Motor neuron (in vitro differentiated cells): Measurements from ENCODE around the gene PLCD4. TPM values are rescaled to one million over a fixed set of nuclear protein-coding genes. Genes with fewer than 3 reads are reported as not detected.

Experiments
- ATAC-seq, 8 experiments: fragments of 200-7000 bp; cut with Tn5 transposase; replicated peaks in 6 of 8; 2 replicates each; pipeline ENCODE4 v1.8.0; 2021; ENCODE audit warnings: mild to moderate bottlenecking in 8 of 8, moderate library complexity in 8 of 8
- H3K27ac ChIP-seq, 2 donors: fragments of 250-450 bp; sonication (Bioruptor Pico); 2 replicates each; pipeline ENCODE4 v1.9.0; 2021; ENCODE audit warnings: antibody characterized with exemption in 2 of 2, mild to moderate bottlenecking in 2 of 2, moderate library complexity in 1 of 2
- H3K4me1 ChIP-seq, 2 donors: fragments of 250-450 bp; sonication (Bioruptor Pico); replicated peaks in 1 of 2; 2 replicates each; pipeline ENCODE4 v1.6.1; 2021; ENCODE audit warnings: antibody characterized with exemption in 2 of 2, mild to moderate bottlenecking in 2 of 2, moderate library complexity in 1 of 2
- H3K4me3 ChIP-seq, 5 donors: fragments of 250-450 bp; sonication (Bioruptor Pico); 2 replicates each; pipeline ENCODE4 v1.9.0; 2021; ENCODE audit warnings: antibody characterized with exemption in 5 of 5, mild to moderate bottlenecking in 5 of 5, moderate library complexity in 4 of 5
- WGBS, 10 experiments: fragments of 450-650 bp; shearing (Covaris generic); methylation state at CpG; one replicate each; pipeline ENCODE4 v1.0.0; 2022; 5-methylcytosine and 5-hydroxymethylcytosine counted together
- in situ Hi-C, 9 experiments: fragments of 400-800 bp; cut with MboI; loops; one replicate each; pipeline ENCODE4 v1.15.0; 2021; ENCODE audit warnings: low sequenced_read_pairs in 9 of 9, low pct_unique_long_range_greater_than_20kb in 2 of 9; ENCODE audit not compliant: unreplicated experiment in 9 of 9
- total RNA-seq, 8 experiments: library from RNA; unstranded; fragments of 300-600 nt; gene quantifications; 2 replicates each; pipeline versions ENCODE4 v1.2.3 to v1.2.4, GENCODE V29; 2022

PLCD4 gene
- 10 to 100 TPM in 3 of 8 experiments, 1 to 10 TPM in 4, under 1 TPM in 1; 0.54 to 14.7 (median 5.4) TPM for total RNA-seq

DNA sequence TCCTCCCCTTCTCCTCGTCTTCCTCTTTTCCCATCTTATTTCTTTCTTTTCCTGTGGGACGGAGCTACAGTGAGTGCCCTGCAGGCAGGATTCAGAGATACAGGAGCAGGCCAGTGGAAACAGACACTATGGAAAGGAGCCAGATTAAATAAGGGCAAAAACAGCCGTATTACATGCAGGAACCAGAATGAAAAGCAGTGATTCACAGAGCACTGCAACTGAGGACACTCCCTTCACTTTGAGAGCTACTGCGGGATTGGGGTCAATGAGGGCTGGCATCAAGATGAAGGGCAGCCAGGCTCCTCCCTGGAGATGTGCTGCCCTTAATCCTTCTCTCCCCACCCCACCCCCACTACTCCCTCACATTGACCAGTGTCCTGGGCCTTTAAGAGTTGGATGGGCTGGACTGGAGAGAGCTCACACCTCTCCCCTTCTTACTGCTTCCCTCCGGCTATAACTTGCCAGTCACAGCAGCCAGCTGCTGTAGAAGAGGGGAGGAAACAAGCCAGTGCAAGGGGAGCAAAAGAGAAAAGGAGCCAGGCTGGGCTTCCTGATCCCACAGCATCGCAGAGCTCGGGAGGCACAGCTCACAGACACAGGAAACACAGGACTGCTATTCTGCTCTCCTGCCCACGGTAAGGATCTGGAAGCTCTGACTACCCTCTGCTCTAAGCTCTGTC is at the start of gene PLCD4:
TSS of gene PLCD4 (plus strand) at position 464 of the 680 bp plus-strand sequence. CDS start 7,841 bp downstream, outside the sequence.
- Histone ChIP-seq H3K27ac (peak within 1 kb of the TSS in 1 of 2 donors; percentile 19), H3K4me1 (peaks cover 5 to 9% of the 10 kb centered on the region in 2 donors), H3K4me3 (peak within 1 kb of the TSS in 3 of 5 donors; percentile 2 to 15 (median 8))
- ATAC-seq, result peak; percentile 86 to 96 (median 93)
- in situ Hi-C loops, result no loop called here
- 0 to 75% (median 10%) methylated on average over 2 to 6 of the region's 8 CpGs; no CpG with 5 or more reads in 2 of the 10 experiments for WGBS, 10 experiments

DNA sequence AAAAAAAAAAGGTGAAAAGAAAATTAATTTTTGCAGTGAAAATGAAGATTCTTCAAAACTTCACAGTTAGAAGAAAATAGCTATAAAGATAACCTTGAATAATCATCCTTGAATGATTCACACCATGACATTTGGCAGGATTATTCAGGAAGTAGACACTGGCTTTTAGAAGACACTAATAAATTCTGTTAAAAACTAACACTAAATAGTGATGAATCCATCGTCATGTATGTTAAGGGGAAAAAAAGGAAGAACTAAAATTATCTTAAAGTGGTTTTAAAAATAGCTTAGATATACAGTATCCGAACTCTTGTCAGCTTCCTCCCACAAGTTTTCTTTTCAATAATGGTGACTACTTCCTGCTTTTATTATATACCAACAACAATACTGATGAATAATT is 49.8 kb upstream of the PLCD4 start:
- no peak overlapping the region for H3K27ac ChIP-seq
- WGBS, 10 experiments, result 62 to 100% (median 90%) methylated on average over 2 of the region's 2 CpGs
- ATAC-seq, result no peak
- in situ Hi-C loops, result no loop called here
- no peaks in the 10 kb centered on the region for H3K4me1 ChIP-seq
- H3K4me3 ChIP-seq, result no peak overlapping the region

DNA sequence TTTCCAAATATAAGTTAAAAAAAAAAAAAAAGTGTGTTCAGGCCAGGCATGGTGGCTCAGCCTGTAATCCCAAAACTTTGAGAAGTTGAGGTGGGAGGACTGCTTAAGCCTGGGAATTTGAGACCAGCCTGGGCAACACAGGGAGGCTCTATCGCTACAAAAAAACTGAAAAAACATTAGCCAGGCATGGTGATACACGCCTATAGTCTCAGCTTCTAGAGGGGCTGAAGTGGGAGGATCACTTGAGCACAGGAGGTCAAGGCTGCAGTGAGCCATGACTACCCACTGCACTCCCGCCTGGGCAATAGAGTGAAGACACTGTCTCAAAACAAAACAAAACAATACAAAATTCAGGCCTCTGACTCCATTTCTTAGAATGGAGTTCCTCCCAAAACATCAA is 48.7 kb upstream of the PLCD4 start:
- no peak overlapping the region for H3K4me3 ChIP-seq
- no peaks in the 10 kb centered on the region for H3K4me1 ChIP-seq
- no peak overlapping the region for H3K27ac ChIP-seq
- no peak for ATAC-seq
- WGBS, 10 experiments, result 91 to 100% (median 100%) methylated on average over 1 to 3 of the region's 3 CpGs; no CpG with 5 or more reads in 4 of the 10 experiments
- in situ Hi-C loops, result no loop called here

DNA sequence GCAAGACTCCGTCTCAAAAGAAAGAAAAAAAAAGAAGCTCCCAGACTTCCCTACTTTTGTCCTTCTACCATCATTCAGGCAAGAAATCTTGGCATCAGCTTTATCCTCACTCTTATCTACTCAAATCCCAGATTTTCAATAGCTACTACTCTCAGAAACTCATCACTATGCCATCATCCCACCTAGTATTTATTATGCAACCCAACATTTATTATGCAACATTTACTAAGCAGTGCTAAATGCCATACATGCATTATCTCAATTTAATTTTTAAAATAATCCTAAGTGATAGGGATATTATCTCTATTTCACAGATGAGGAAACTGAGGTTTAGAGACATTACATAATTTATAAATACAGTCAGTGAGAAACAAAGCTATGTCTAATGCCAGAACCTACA is 43.6 kb upstream of the PLCD4 start:
- WGBS, 10 experiments, result 100% methylated on average over 1 of the region's 1 CpG; no CpG with 5 or more reads in 8 of the 10 experiments
- no peak for ATAC-seq
- in situ Hi-C loops, result no loop called here
- H3K4me3 ChIP-seq, result no peak overlapping the region
- H3K27ac ChIP-seq, result no peak overlapping the region
- H3K4me1 ChIP-seq, result peaks cover 0 to 8% of the 10 kb centered on the region in 2 donors

DNA sequence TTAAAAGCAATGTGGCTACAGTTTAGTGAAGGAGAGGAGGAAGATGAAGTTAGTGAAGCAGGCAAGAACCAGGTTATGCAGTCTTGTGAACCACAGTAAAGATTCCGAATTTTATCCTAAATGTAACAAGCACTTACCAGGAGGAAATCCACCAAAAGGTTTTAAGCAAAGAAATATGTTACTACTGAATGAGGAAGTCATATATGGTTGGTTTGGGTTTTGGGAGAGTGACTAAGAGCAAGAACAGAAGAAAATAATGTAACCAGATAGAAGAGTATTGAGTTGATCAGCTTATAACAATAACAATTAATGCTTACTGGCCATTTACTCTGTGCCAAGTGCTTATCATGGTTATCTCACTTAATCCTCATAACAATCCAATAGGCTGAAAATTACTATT is 41.4 kb upstream of the PLCD4 start:
- in situ Hi-C loops, result no loop called here
- WGBS, 10 experiments, result 40 to 100% (median 100%) methylated on average over 1 of the region's 1 CpG; no CpG with 5 or more reads in 2 of the 10 experiments
- Histone ChIP-seq H3K4me3 (no peak overlapping the region), H3K27ac (no peak overlapping the region), H3K4me1 (peaks cover 4 to 19% of the 10 kb centered on the region in 2 donors)
- no peak for ATAC-seq

DNA sequence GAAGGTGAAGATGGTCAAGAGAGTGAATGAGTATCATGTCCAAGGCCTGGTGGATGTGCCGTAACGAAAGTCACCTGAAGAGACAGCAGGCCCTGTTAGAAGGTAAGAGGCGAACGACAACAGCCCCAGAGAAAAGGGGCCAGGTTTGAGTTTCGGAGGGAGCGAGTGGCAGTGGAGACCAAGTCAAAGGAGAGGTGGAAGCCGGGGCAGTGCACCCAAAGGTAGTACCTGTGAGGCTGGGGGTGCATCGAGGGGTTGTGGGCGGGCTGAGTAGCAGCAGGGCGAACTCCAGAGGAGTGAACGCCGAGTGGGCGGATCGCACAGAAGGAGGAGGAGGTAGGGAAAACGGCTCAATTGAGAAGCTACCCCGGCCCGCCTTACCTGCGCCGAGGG is 39.9 kb upstream of the PLCD4 start:
- peak overlapping the region; percentile 68 to 86 (median 76) for H3K4me3 ChIP-seq
- in situ Hi-C loops, result no loop called here
- WGBS, 10 experiments, result 0 to 4% (median 0%) methylated on average over 1 to 11 of the region's 19 CpGs; no CpG with 5 or more reads in 4 of the 10 experiments
- H3K4me1 ChIP-seq, result peaks cover 4 to 19% of the 10 kb centered on the region in 2 donors
- peak overlapping the region; percentile 64 to 80 for H3K27ac ChIP-seq
- ATAC-seq, result peak; percentile 43 to 69 (median 49)

DNA sequence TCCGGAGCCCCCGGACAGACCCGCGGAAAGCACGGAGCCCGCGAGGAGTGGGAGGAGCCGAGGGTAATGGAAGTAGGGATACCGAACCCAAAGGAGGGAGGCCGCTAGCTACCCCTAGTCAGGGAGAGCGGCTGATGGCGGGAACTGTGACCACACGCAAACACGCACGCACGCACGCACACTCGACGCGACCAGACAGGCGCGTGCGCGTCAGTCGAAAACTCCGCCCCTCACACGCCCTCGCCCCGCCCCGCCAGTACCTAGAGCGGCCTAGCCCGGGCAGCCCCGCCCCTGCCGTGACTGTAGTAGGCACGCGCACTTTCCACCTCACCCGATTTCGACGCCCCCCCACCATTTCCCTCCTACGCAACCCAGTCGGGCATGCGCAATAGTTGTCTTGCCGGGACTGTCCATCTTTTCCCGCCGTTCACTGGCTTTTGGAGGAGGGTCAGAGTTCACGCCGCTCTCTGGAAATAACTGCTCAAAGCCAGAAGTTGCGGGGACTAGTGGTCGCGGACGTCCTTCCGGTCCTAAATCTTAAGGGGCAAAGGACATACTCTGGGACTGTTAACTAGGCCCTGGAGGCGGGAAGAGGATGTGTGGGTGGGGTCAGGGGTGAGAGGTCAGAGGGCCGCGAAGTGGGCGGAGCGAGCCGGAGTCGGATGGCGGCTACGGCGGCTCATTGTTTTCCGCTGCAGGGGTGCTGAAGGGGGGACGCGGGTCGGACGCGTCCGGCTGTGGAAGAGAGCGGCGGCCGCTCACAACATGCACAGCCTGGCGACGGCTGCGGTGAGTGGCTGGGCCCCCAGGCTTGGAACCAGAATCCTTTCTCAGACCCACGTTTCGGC is 39.3 kb upstream of the PLCD4 start, which contains the start of the genes CNOT9 and USP37:
TSS of gene CNOT9 (plus strand) at position 650 of the 848 bp plus-strand sequence. CDS start at position 766, 116 bp downstream.
TSS of gene USP37 (minus strand) at position 162 of the 848 bp plus-strand sequence. CDS start 9,698 bp downstream, outside the sequence.
- Histone ChIP-seq H3K4me1 (peaks cover 4 to 19% of the 10 kb centered on the region in 2 donors), H3K4me3 (peak within 1 kb of the TSS; percentile 68 to 86 (median 76)), H3K27ac (peak within 1 kb of the TSS; percentile 92 to 93)
- 0% methylated on average over 2 to 10 of the region's 77 CpGs; no CpG with 5 or more reads in 4 of the 10 experiments for WGBS, 10 experiments
- peak; percentile 73 to 90 (median 87) for ATAC-seq
- in situ Hi-C loops, result no loop called here

DNA sequence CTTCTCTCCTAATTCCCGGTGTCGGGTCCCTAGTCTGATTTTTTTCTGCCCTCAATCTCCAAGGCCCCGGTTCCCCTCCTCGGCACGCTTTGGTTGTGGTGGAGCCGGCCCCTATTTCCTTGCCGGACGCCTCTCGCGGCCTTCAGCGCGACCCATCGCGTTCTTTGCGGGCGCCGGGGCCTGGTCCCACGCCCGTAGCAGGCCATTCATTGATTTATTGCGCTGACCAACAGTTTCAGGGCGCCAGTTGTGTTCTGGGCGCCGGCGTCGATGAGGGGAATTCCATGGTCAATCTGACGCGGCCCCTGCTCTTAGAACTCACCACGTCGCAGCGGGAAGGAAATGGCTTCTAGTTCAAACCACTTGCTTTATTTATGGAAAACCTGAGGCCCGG is 38.7 kb upstream of the PLCD4 start:
- 0 to 2% (median 0%) methylated on average over 1 to 15 of the region's 31 CpGs; no CpG with 5 or more reads in 3 of the 10 experiments for WGBS, 10 experiments
- peak overlapping the region; percentile 51 to 86 (median 71) for H3K4me3 ChIP-seq
- in situ Hi-C loops, result no loop called here

DNA sequence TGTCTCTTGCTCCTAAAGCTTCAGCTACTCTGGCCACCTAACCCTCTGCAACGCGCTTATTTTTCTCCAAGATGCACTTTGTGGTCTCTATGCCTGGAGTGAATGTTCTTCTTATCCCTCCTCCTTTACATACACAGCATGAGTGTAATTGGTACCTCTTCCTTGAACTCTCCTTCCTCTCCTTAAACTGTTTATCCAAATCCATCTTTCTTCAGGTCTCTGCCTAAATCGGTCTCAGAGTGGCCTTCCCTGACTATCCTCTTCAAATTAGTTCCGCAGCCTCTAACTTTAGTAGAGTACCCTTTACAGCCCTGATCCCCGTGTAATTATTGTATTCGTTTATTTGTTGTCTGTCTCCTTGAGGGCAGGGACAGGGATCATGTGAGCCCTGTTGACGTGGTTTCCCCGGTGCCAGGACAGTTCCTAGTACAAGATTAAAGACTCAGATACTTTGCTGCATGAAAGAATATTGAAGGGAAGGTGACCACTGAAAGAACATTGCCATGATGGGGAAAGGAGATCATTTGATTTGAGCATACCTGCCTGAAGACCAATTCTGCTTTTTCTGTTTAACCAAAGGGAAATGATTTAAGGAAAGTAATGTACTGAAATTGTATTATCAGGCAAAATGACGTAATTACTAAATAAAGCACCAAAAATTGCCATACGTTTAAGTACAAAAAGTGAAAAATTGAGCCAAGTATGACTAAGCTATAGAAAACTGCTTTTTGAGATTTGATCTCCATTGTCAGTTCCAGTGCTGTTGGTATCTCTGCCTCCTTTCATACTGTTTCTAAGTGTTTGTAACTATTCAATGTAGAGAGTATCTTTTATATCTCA is 37.8 kb upstream of the PLCD4 start:
- peak overlapping the region; percentile 51 to 86 (median 71) for H3K4me3 ChIP-seq
- ATAC-seq, result peak in 4 of 8 experiments; percentile 4 to 27 (median 7)
- 0 to 5% (median 1%) methylated on average over 3 to 8 of the region's 10 CpGs for WGBS, 10 experiments
- in situ Hi-C loops, result no loop called here
- H3K27ac ChIP-seq, result peak overlapping the region; percentile 92 to 93
- peaks cover 4 to 19% of the 10 kb centered on the region in 2 donors for H3K4me1 ChIP-seq

More for the DNA sequence above, 38.7 kb upstream of the PLCD4 start:
- peak overlapping the region; percentile 92 to 93 for H3K27ac ChIP-seq
- H3K4me1 ChIP-seq, result peaks cover 4 to 19% of the 10 kb centered on the region in 2 donors
- peak; percentile 6 to 43 (median 30) for ATAC-seq

DNA sequence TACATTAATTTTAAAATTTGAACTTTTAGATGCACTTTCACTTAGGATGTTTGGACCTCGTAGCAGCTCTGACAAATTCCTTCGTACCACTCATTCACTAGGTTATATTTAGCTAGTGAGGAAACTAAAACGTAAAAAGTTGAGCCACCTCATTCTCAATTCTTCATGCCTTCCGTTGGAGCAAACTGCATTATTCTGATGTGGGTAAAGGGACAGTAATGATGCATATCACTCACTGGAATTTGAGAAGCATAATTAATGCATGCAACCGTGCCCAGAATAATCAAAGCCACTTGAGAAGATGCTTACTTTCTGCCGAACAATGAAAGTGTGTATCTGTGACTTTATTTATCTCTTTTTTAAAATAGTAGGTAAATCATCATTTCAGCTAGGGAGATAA is 36.8 kb upstream of the PLCD4 start:
- H3K4me1 ChIP-seq, result peaks cover 4 to 19% of the 10 kb centered on the region in 2 donors
- peak in 3 of 8 experiments; percentile 1 to 7 (median 5) for ATAC-seq
- WGBS, 10 experiments, result 0 to 92% (median 41%) methylated on average over 2 to 6 of the region's 6 CpGs
- in situ Hi-C loops, result no loop called here
- no peak overlapping the region for H3K27ac ChIP-seq
- H3K4me3 ChIP-seq, result peak overlapping the region in 3 of 5 donors; percentile 71 to 86 (median 84)

DNA sequence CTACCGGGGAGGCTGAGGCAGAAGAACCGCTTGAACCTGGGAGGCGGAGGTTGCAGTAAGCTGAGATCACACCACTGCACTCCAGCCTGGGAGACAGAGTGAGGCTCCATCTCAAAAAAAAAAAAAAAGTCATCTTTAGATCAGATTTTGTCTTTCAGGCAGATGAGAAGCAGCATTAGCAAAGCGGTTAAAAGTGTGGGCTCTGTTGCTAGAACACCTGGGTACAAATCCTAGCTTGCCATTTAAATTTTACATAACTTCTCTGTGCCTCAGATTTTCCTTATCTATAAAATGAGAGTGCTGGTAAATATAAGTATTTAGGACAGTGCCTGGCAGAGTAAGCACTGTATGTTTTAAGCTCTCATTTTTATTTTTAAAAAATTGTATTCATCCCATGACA is 30.8 kb upstream of the PLCD4 start:
- H3K4me1 ChIP-seq, result no peaks in the 10 kb centered on the region
- H3K4me3 ChIP-seq, result no peak overlapping the region
- in situ Hi-C loops, result no loop called here
- WGBS, 10 experiments, result 83 to 100% (median 100%) methylated on average over 1 to 3 of the region's 4 CpGs; no CpG with 5 or more reads in 1 of the 10 experiments
- no peak overlapping the region for H3K27ac ChIP-seq
- ATAC-seq, result no peak
